HG03439 (cell line): ENCODE results near the gene SIGLEC8.

ENCODE experiments used
- ATAC-seq: cut with Tn5 transposase; IDR thresholded peaks from one replicate; pipeline ENCODE4 v1.9.1; 2021; ENCODE audit warnings: mild to moderate bottlenecking, moderate library complexity; ENCODE audit not compliant: unreplicated experiment

The SIGLEC8 gene

DNA sequence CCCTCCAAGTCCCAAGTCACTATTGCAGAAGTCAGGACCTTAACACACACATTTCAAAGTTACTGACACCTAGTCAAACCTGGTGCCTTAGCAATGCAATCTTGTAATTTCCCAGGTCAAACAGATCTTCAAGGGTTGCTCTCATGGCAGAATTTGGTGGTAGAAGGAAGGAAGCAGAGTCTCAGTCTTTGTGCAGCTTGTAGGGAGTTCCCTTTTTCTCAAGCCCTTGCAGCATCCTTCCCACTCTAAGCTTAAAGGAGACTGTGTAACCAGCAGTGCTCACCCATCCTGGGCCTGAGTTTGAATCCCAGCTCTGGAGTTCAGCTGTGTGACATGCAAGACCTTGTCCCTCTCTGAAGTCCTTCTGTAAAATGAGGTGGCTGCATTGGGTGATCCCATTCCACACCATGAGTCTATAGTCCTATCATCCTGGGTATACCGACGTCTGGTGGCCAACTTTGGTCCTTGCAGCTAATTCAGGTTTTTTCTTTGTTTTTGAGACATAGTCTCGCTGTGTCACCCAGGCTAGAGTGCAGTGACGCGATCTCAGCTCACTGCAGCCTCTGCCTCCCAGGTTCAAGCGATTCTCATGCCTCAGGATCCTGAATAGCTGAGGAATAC, 50.6 kb downstream of the SIGLEC8 start:
- no peak for ATAC-seq

DNA sequence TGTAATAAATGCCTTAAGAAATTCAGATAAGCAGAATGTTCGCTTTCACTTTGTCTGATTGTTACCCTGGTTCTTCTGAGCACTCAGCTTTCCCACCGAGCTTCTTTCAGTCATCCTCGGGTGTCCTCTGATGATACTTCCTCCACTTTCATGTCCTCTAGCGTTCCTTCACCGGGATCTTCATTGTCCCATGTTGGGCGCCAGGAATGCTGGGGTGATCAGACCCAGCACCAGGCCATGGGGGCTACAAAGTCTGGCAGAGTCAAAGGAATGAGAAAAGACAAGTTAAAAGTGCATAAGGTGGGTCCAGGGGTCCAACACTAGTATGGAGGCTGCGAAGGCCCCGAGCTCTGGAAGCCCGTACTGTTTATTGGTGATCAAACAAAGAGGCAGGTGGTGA, 56.1 kb downstream of the SIGLEC8 start:
- ATAC-seq = no peak
